ENCODE data around the gene DENND11. TPM values are rescaled to one million over a fixed set of nuclear protein-coding genes. Genes with fewer than 3 reads are reported as not detected.

DENND11 gene
- 101 and 106 TPM in 2 replicates for total RNA-seq (2013; cell fraction: nucleolus; rRNA removed)
- 28.0 and 33.8 TPM in 2 replicates for total RNA-seq (2014; rRNA removed)
- 29.7 and 30.6 TPM in 2 replicates for total RNA-seq (2014; rRNA removed; fragmentation: Illumina TruSeq; extraction: Trizol)
- 33.3 and 35.9 TPM in 2 replicates for total RNA-seq (2021)
- polyA plus RNA-seq (2011; ENCODE audit: low read depth) = 18.6 TPM
- polyA plus RNA-seq (2011; rRNA removed) = 47.0 and 57.7 TPM in 2 replicates
- 27.5 and 33.5 TPM in 2 replicates for polyA plus RNA-seq (2011; cell fraction: cytosol; rRNA removed)
- polyA plus RNA-seq (2011; cell fraction: nucleus; rRNA removed) = 81.6 and 84.6 TPM in 2 replicates
- 22.8 and 29.9 TPM in 2 replicates for polyA plus RNA-seq (2012)
- 32.2 and 40.7 TPM in 2 replicates for polyA plus RNA-seq (2014; fragmentation: Illumina TruSeq; extraction: Trizol)
- polyA plus RNA-seq (2014; fragmentation: Nextera tagmentation; extraction: Ambion mirVana) = 1 to 10 TPM; 3.5 to 7.9 TPM
- 20.2 and 25.3 TPM in 2 replicates for polyA plus RNA-seq (2014; rRNA removed)
- 1 to 10 TPM; 2.7 to 3.0 TPM for polyA plus RNA-seq (2016; fragmentation: Nextera tagmentation; extraction: Ambion mirVana)
- polyA minus RNA-seq (2011; rRNA and poly(A)+ RNA removed) = 65.6 and 73.2 TPM in 2 replicates
- 18.3 and 19.3 TPM in 2 replicates for polyA minus RNA-seq (2011; cell fraction: cytosol; rRNA and poly(A)+ RNA removed)
- 36.0 and 36.5 TPM in 2 replicates for polyA minus RNA-seq (2011; cell fraction: nucleus; rRNA and poly(A)+ RNA removed)
- Bru-seq, nascent RNA = percentile 89 among the genes with signal in this experiment
- BruChase-seq, experiment 1, labeled RNA remaining after a 6-hour chase = percentile 95 among the genes with signal in this experiment
- percentile 90 among the genes with signal in this experiment for BruChase-seq, experiment 2, labeled RNA remaining after a 2-hour chase
- long read RNA-seq, experiment 1, partial matches to known transcripts = 0 of 3 reads
- long read RNA-seq, experiment 1, other reads (novel, unspliced or antisense) = 3 of 3 reads
- long read RNA-seq, experiment 2, partial matches to known transcripts = 2 of 17 reads
- long read RNA-seq, experiment 2, other reads (novel, unspliced or antisense) = 15 of 17 reads

DNA sequence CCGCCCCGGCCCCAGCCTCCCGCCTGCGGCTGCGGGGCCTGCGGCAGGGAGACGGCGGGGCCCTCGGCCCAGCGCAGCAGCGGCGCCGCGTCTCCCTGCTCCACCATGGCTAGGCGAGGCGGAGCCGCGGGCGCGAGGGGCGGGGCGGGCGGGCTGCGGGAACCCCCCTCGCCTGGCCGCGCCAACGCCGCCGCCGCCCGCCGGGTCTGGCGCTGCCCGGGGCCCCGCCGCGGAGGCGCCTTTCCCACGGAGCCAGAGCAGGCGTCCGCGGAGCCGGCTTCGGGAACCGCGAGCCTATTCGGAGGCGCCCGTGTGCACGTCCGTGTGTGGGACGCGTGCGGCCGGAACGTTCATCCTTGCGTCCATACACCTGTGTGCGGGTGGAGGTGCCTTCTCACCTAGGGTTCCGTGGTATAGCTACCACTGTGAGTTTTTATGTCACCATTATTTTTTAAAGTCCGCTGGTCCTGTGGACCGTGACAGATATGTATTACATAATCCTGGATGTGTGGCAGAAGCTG lies at the start of gene DENND11:
Gene DENND11 (minus strand): TSS at position 120 of the 521 bp plus-strand sequence. CDS start 13 bp downstream, at position 107.
- 2% methylated on average over 31 of the region's 62 CpGs for WGBS (ENCODE audit: insufficient coverage, insufficient replicate concordance, low lambda C conversion rate, missing lambda C conversion rate)
- ChIA-PET SMC1A (ENCODE audit: uncharacterized antibody, unreplicated experiment) (interaction anchor here (0.5 to 1.1 kb wide), 6 partner anchors 14 to 143 kb away, joined by 3 to 6 read pairs (median 3); partner anchors contain the start of gene SSBP1), POLR2A (interaction anchor here (0.9 to 1.5 kb wide), 3 partner anchors 9 to 36 kb away, joined by 3 to 5 read pairs (median 4); partner anchors contain the start of gene SSBP1), RAD21 (ENCODE audit: unreplicated experiment) (interaction anchor here (1.2 to 3.7 kb wide), 4 partner anchors 16 to 47 kb away, joined by 3 to 16 read pairs (median 4); partner anchors contain the start of gene SSBP1), CTCF (interaction anchor here (0.7 to 3.7 kb wide), 8 partner anchors 10 to 53 kb away, joined by 3 to 36 read pairs (median 6); partner anchors contain the start of gene SSBP1)
- Histone ChIP-seq H3K36me3 (ENCODE audit: control insufficient read depth in 2 of 2, insufficient read depth in 2 of 2, low read length in 1 of 2) (no peaks in the 10 kb centered on the region), H3K4me2 (ENCODE audit: control insufficient read depth, insufficient read depth) (peak within 1 kb of the TSS; percentile 91), H3K9me3 (replicated peaks; ENCODE audit: control insufficient read depth, insufficient read depth, low read length) (no peaks in the 10 kb centered on the region), H2AFZ (ENCODE audit: control insufficient read depth, low read depth, low read length) (peak within 1 kb of the TSS; percentile 85), H4K20me1 (ENCODE audit: control insufficient read depth, insufficient read depth) (no peaks in the 10 kb centered on the region), H3K4me1 (ENCODE audit: control insufficient read depth, insufficient read depth, low read length) (peaks cover 4% of the 10 kb centered on the region; the same call in 1 of the 2 replicates), H3K27ac (ENCODE audit: control insufficient read depth, insufficient read depth) (peak within 1 kb of the TSS; percentile 49), H3K4me3 (peak within 1 kb of the TSS; percentile 97), H3K79me2 (ENCODE audit: control insufficient read depth, insufficient read depth, low read length) (peaks cover 23% of the 10 kb centered on the region), H3K9ac (ENCODE audit: control insufficient read depth, insufficient read depth, low read length) (peak within 1 kb of the TSS; percentile 64), H3K27me3 (replicated peaks in 1 of 2; ENCODE audit: control insufficient read depth in 2 of 2, insufficient read depth in 2 of 2, low read length in 1 of 2) (peaks cover 0 to 2% of the 10 kb centered on the region in 2 experiments; a peak in 1 of 4 replicates)
- intact Hi-C loops (cut with micrococcal nuclease; ENCODE audit: unreplicated experiment) = no loop called here
- no TSS peak for BruUV-seq (replicated peaks)
- FAIRE-seq = no peak
- ATAC-seq = peak; percentile 67
- in situ Hi-C loops (cut with MboI) = no loop called here
- no peak for DNase-seq (ENCODE audit: low read depth, low spot score)
- TF ChIP-seq GATAD2B (conservative IDR thresholded peaks at IDR 0.05; ENCODE audit: low read depth) (peak; percentile 53; the same call in 1 of the 2 replicates), BACH1 (IDR thresholded peaks at IDR 0.05; ENCODE audit: borderline replicate concordance) (peak; percentile 19; the same call in 1 of the 2 replicates), MXI1 (IDR thresholded peaks at IDR 0.05; ENCODE audit: low read depth, low read length) (no peak), SREBF2 (IDR thresholded peaks at IDR 0.05; ENCODE audit: low read length) (no peak), BHLHE40 (IDR thresholded peaks at IDR 0.05; ENCODE audit: borderline replicate concordance in 1 of 2, low read depth in 2 of 2, low read length in 1 of 2) (peak; percentile 16 to 54; a peak in 1 of 4 replicates), ASH2L (IDR thresholded peaks at IDR 0.05; ENCODE audit: borderline replicate concordance, low read depth) (0 out of 2 replicates have a peak, but pooled peaks have one; percentile 4), ZNF384 (IDR thresholded peaks at IDR 0.05; ENCODE audit: borderline replicate concordance, low read depth, low read length) (no peak), EED (IDR thresholded peaks at IDR 0.05; ENCODE audit: low read depth) (peak; percentile 28; the same call in 1 of the 2 replicates), RCOR1 (conservative IDR thresholded peaks at IDR 0.05; ENCODE audit: low read depth, low read length) (0 out of 2 replicates have a peak, but pooled peaks have one; percentile 56), EGR1 (IDR thresholded peaks at IDR 0.05; ENCODE audit: borderline replicate concordance in 1 of 2, low read depth in 2 of 2, low read length in 2 of 2) (0 out of 3 replicates have a peak, but pooled peaks of 1 of the 2 experiments have one; percentile 6), YY1 (IDR thresholded peaks at IDR 0.05; ENCODE audit: low read depth, low read length) (peak; percentile 26; the same call in 1 of the 2 replicates), RUNX3 (IDR thresholded peaks at IDR 0.05; ENCODE audit: low read length) (peak; percentile 16; the same call in 1 of the 2 replicates), CHD2 (IDR thresholded peaks at IDR 0.05; ENCODE audit: borderline replicate concordance, low read depth, low read length) (0 out of 2 replicates have a peak, but pooled peaks have one; percentile 19), RELA (IDR thresholded peaks at IDR 0.05; ENCODE audit: borderline replicate concordance, partially characterized antibody) (peak; percentile 59), TCF3 (IDR thresholded peaks at IDR 0.05; ENCODE audit: borderline replicate concordance, insufficient read depth, low read depth, low read length) (no peak)
- TF ChIP-seq, protein P1, sequence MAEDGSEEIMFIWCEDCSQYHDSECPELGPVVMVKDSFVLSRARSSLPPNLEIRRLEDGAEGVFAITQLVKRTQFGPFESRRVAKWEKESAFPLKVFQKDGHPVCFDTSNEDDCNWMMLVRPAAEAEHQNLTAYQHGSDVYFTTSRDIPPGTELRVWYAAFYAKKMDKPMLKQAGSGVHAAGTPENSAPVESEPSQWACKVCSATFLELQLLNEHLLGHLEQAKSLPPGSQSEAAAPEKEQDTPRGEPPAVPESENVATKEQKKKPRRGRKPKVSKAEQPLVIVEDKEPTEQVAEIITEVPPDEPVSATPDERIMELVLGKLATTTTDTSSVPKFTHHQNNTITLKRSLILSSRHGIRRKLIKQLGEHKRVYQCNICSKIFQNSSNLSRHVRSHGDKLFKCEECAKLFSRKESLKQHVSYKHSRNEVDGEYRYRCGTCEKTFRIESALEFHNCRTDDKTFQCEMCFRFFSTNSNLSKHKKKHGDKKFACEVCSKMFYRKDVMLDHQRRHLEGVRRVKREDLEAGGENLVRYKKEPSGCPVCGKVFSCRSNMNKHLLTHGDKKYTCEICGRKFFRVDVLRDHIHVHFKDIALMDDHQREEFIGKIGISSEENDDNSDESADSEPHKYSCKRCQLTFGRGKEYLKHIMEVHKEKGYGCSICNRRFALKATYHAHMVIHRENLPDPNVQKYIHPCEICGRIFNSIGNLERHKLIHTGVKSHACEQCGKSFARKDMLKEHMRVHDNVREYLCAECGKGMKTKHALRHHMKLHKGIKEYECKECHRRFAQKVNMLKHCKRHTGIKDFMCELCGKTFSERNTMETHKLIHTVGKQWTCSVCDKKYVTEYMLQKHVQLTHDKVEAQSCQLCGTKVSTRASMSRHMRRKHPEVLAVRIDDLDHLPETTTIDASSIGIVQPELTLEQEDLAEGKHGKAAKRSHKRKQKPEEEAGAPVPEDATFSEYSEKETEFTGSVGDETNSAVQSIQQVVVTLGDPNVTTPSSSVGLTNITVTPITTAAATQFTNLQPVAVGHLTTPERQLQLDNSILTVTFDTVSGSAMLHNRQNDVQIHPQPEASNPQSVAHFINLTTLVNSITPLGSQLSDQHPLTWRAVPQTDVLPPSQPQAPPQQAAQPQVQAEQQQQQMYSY (CRISPR knock-in tag; IDR thresholded peaks at IDR 0.05) = no peak
